OCI-LY1 (cell line): ENCODE data around the gene CHN2.

Source experiments
- H2AFZ ChIP-seq: fragments of 200-600 bp; sonication (generic), shearing (Covaris generic); 2 replicates; pipeline ENCODE4 v1.6.0; 2014; ENCODE audit warnings: antibody characterized with exemption, mild to moderate bottlenecking, low read length
- H3F3A ChIP-seq: fragments of 200-600 bp; sonication (generic), shearing (Covaris generic); 2 replicates; pipeline ENCODE4 v1.6.0; 2014; ENCODE audit warnings: mild to moderate bottlenecking, antibody characterized with exemption, low read length, moderate library complexity; ENCODE audit not compliant: insufficient read depth
- H3K27ac ChIP-seq: fragments of 200-600 bp; sonication (generic); 2 replicates; pipeline ENCODE4 v1.5.1; 2014; ENCODE audit warnings: low read length, mixed run types, mild to moderate bottlenecking, low read depth; ENCODE audit not compliant: poor library complexity, severe bottlenecking
- H3K27me3 ChIP-seq: fragments of 200-600 bp; sonication (generic); 2 replicates; pipeline ENCODE4 v1.6.0; 2014; ENCODE audit warnings: antibody characterized with exemption, mild to moderate bottlenecking, low read length, moderate library complexity; ENCODE audit not compliant: insufficient read depth
- H3K36me3 ChIP-seq: fragments of 200-600 bp; sonication (generic); 2 replicates; pipeline ENCODE4 v1.6.1; 2014; ENCODE audit warnings: mild to moderate bottlenecking, antibody characterized with exemption, low read length, moderate library complexity, mixed read lengths; ENCODE audit not compliant: insufficient read depth
- H3K4me1 ChIP-seq: fragments of 200-600 bp; sonication (generic); 2 replicates; pipeline ENCODE4 v1.5.1; 2014; ENCODE audit warnings: mild to moderate bottlenecking, low read length, moderate library complexity; ENCODE audit not compliant: insufficient read depth, severe bottlenecking
- H3K4me2 ChIP-seq: fragments of 200-600 bp; sonication (generic), shearing (Covaris generic); 2 replicates; pipeline ENCODE4 v1.6.1; 2014; ENCODE audit warnings: low read length
- H3K4me3 ChIP-seq: fragments of 200-600 bp; sonication (generic); 2 replicates; pipeline ENCODE4 v1.5.1; 2014; ENCODE audit warnings: low read length, low read depth, mild to moderate bottlenecking, mixed read lengths; ENCODE audit not compliant: poor library complexity, severe bottlenecking
- H3K79me2 ChIP-seq: fragments of 200-600 bp; shearing (Covaris generic); 2 replicates; pipeline ENCODE4 v1.6.1; 2016; ENCODE audit warnings: mixed run types, low read length, mixed read lengths; ENCODE audit not compliant: insufficient read depth
- H3K9ac ChIP-seq: fragments of 200-600 bp; sonication (generic), shearing (Covaris generic); 2 replicates; pipeline ENCODE4 v1.6.1; 2014; ENCODE audit warnings: mild to moderate bottlenecking, low read length, mixed read lengths
- H3K9me2 ChIP-seq: fragments of 200-600 bp; sonication (generic), shearing (Covaris generic); 2 replicates; pipeline ENCODE4 v1.6.1; 2014; ENCODE audit warnings: low read depth, mild to moderate bottlenecking, low read length, mixed read lengths
- H3K9me3 ChIP-seq: fragments of 200-600 bp; shearing (Covaris generic); 2 replicates; pipeline ENCODE4 v1.6.1; 2014; ENCODE audit warnings: low read length, mixed read lengths
- H4K20me1 ChIP-seq: fragments of 200-600 bp; sonication (generic), shearing (Covaris generic); 2 replicates; pipeline ENCODE4 v1.6.0; 2016; ENCODE audit warnings: mild to moderate bottlenecking, low read length; ENCODE audit not compliant: insufficient read depth
- EZH2 ChIP-seq: fragments of 200-600 bp; sonication (generic), shearing (Covaris generic); IDR thresholded peaks from 2 replicates; pipeline ENCODE4 v1.8.0; 2017; ENCODE audit warnings: borderline replicate concordance, mixed run types, mild to moderate bottlenecking, antibody characterized with exemption, low read length, moderate library complexity, mixed read lengths
- TF ChIP-seq, protein P1 (sequence below): fragments of 200-600 bp; sonication (generic), shearing (Covaris generic); IDR thresholded peaks from 2 replicates; pipeline ENCODE4 v1.5.1; 2017; ENCODE audit warnings: mild to moderate bottlenecking, antibody characterized with exemption, low read length, moderate library complexity, mixed read lengths

Gene CHN2

GRCh38 chr7:29327455-29327854 is 132.9 kb downstream of the CHN2 start:
- H3K79me2 ChIP-seq, result no peaks in the 10 kb centered on the region
- TF ChIP-seq, protein P1, sequence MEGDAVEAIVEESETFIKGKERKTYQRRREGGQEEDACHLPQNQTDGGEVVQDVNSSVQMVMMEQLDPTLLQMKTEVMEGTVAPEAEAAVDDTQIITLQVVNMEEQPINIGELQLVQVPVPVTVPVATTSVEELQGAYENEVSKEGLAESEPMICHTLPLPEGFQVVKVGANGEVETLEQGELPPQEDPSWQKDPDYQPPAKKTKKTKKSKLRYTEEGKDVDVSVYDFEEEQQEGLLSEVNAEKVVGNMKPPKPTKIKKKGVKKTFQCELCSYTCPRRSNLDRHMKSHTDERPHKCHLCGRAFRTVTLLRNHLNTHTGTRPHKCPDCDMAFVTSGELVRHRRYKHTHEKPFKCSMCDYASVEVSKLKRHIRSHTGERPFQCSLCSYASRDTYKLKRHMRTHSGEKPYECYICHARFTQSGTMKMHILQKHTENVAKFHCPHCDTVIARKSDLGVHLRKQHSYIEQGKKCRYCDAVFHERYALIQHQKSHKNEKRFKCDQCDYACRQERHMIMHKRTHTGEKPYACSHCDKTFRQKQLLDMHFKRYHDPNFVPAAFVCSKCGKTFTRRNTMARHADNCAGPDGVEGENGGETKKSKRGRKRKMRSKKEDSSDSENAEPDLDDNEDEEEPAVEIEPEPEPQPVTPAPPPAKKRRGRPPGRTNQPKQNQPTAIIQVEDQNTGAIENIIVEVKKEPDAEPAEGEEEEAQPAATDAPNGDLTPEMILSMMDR, result no peak

DNA sequence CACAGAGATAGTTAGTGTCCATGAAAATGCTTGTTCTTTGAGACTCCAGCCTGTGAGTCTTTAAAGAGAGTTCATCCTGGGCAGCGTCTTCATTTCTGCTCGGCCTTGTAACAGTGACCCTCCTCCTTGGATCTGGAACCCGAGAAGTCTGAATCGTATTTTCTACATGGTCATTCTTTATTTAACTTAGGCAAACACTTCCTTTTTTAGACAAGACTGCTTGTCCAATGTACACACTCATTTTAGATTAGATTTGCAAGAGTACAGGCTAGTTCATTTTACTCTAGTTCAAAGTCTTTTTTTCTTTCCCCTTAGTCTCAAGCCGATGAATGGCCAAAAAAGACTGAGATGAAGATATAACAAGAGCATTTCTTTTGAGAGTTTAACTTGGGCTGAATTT is 133.5 kb downstream of the CHN2 start:
- Histone ChIP-seq H3K36me3 (no peaks in the 10 kb centered on the region), H2AFZ (no peak overlapping the region), H3K9ac (no peak overlapping the region), H3K27me3 (0 out of 2 replicates have a peak, but pooled peaks cover 2% of the 10 kb centered on the region), H4K20me1 (no peaks in the 10 kb centered on the region), H3K4me2 (no peak overlapping the region), H3K4me3 (no peak overlapping the region), H3F3A (no peaks in the 10 kb centered on the region), H3K27ac (no peak overlapping the region), H3K79me2 (no peaks in the 10 kb centered on the region), H3K4me1 (no peaks in the 10 kb centered on the region), H3K9me2 (no peaks in the 10 kb centered on the region), H3K9me3 (no peaks in the 10 kb centered on the region)
- no peak for TF ChIP-seq EZH2
- TF ChIP-seq, protein P1, result no peak

More at GRCh38 chr7:29327455-29327854, 132.9 kb downstream of the CHN2 start:
- H3K27me3 ChIP-seq, result no peaks in the 10 kb centered on the region
- H3K4me3 ChIP-seq, result no peak overlapping the region
- no peaks in the 10 kb centered on the region for H3K9me2 ChIP-seq
- no peaks in the 10 kb centered on the region for H3K4me1 ChIP-seq
- no peaks in the 10 kb centered on the region for H4K20me1 ChIP-seq
- H2AFZ ChIP-seq, result no peak overlapping the region
- H3K36me3 ChIP-seq, result no peaks in the 10 kb centered on the region
- H3F3A ChIP-seq, result no peaks in the 10 kb centered on the region
- H3K4me2 ChIP-seq, result no peak overlapping the region
- no peaks in the 10 kb centered on the region for H3K9me3 ChIP-seq
- H3K9ac ChIP-seq, result no peak overlapping the region
- H3K27ac ChIP-seq, result no peak overlapping the region

DNA sequence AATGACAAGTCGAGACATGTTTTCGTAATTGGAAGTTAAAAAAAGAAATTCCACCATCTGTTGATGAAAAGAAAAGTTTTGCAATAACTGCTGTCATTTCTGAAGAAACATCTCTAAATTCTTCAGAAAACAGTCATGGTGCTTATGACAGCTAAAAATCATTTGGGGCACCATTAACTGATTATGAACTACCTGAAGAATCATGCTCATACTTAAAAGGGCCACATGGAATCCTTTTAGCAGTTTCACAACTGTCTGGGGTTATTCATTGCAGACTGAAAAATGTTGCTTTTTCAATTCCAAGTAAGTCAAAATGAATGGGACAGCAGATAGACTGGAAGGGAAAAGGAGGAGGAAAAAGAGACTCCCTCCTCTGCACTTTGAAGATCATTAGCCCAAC is 134.2 kb downstream of the CHN2 start:
- H3K9me3 ChIP-seq, result no peaks in the 10 kb centered on the region
- no peaks in the 10 kb centered on the region for H3K36me3 ChIP-seq
- H3K4me2 ChIP-seq, result no peak overlapping the region
- H3K27me3 ChIP-seq, result 0 out of 2 replicates have a peak, but pooled peaks cover 3% of the 10 kb centered on the region
- H3K4me3 ChIP-seq, result no peak overlapping the region
- H3K9me2 ChIP-seq, result no peaks in the 10 kb centered on the region
- H3K9ac ChIP-seq, result no peak overlapping the region
- no peaks in the 10 kb centered on the region for H3K79me2 ChIP-seq
- H3F3A ChIP-seq, result no peaks in the 10 kb centered on the region
- no peak overlapping the region for H3K27ac ChIP-seq
- no peaks in the 10 kb centered on the region for H4K20me1 ChIP-seq
- H2AFZ ChIP-seq, result no peak overlapping the region
- H3K4me1 ChIP-seq, result no peaks in the 10 kb centered on the region
- no peak for TF ChIP-seq EZH2
- TF ChIP-seq, protein P1, result no peak
